ENCODE measurements around the gene FAM53B. TPM values are rescaled to one million over a fixed set of nuclear protein-coding genes. Genes with fewer than 3 reads are reported as not detected.

The FAM53B gene
- total RNA-seq, 2 experiments from 2014 or later, result 56.6 to 58.5 TPM

GRCh38 chr10:124738441-124738840 is 5.7 kb downstream of the FAM53B start:
- TF ChIP-seq CTCF (conservative IDR thresholded peaks at IDR 0.05; ENCODE audit: low read length) (no peak), EZH2phosphoT487 (IDR thresholded peaks at IDR 0.05; ENCODE audit: borderline replicate concordance, low read depth, low read length) (no peak)
- DNase-seq (ENCODE audit: low spot score), result no peak
- H2AFZ ChIP-seq (ENCODE audit: low read length), result no peak overlapping the region
- H3K4me1 ChIP-seq (ENCODE audit: insufficient read depth, low read length, poor library complexity, severe bottlenecking), result peaks cover 82% of the 10 kb centered on the region
- peaks cover 99% of the 10 kb centered on the region for H3K79me2 ChIP-seq (ENCODE audit: insufficient read depth, low read depth, low read length)
- peaks cover 40% of the 10 kb centered on the region for H3K36me3 ChIP-seq (ENCODE audit: insufficient read depth, low read length)
- CTCF ChIA-PET (ENCODE audit: unreplicated experiment), result no interaction called here
- peak overlapping the region; percentile 90 for H3K4me2 ChIP-seq (ENCODE audit: low read length)
- no peaks in the 10 kb centered on the region for H3K9me3 ChIP-seq (ENCODE audit: low read length)
- no peaks in the 10 kb centered on the region for H3K9me2 ChIP-seq (ENCODE audit: insufficient read depth, low read length)
- intact Hi-C loops (cut with micrococcal nuclease; ENCODE audit: unreplicated experiment), result no loop called here
- POLR2A ChIA-PET, result interaction anchor here (0.9 to 3.8 kb wide), 3 partner anchors 8 to 33 kb away, joined by 3 to 29 read pairs (median 7); no protein-coding TSS in a partner anchor
- BruUV-seq (replicated peaks), result no TSS peak
- H3K4me3 ChIP-seq (ENCODE audit: low read depth, low read length, poor library complexity, severe bottlenecking), result peak overlapping the region; percentile 95
- peak overlapping the region; percentile 92 for H3K27ac ChIP-seq (ENCODE audit: low read depth, low read length, poor library complexity, severe bottlenecking)
- H4K20me1 ChIP-seq (ENCODE audit: insufficient read depth, low read length), result peaks cover 8% of the 10 kb centered on the region; the same call in 1 of the 2 replicates

GRCh38 chr10:124737708-124738107 is 6.5 kb downstream of the FAM53B start:
- no peak for DNase-seq (ENCODE audit: low spot score)
- H2AFZ ChIP-seq (ENCODE audit: low read length), result no peak overlapping the region
- H3K4me2 ChIP-seq (ENCODE audit: low read length), result peak overlapping the region; percentile 90
- no peaks in the 10 kb centered on the region for H3K9me2 ChIP-seq (ENCODE audit: insufficient read depth, low read length)
- intact Hi-C loops (cut with micrococcal nuclease; ENCODE audit: unreplicated experiment), result loop anchor here (2.0 kb wide), 1 partner anchor 319 kb away; the partner anchor contains the start of gene OAT
- ChIA-PET POLR2A (interaction anchor here (0.9 kb wide), 1 partner anchor 37 kb away, joined by 3 read pairs; no protein-coding TSS in a partner anchor), CTCF (ENCODE audit: unreplicated experiment) (no interaction called here)
- TF ChIP-seq EZH2phosphoT487 (IDR thresholded peaks at IDR 0.05; ENCODE audit: borderline replicate concordance, low read depth, low read length) (no peak), CTCF (conservative IDR thresholded peaks at IDR 0.05; ENCODE audit: low read length) (no peak)
- H4K20me1 ChIP-seq (ENCODE audit: insufficient read depth, low read length), result peaks cover 8% of the 10 kb centered on the region; the same call in 1 of the 2 replicates
- peaks cover 99% of the 10 kb centered on the region for H3K79me2 ChIP-seq (ENCODE audit: insufficient read depth, low read depth, low read length)
- peaks cover 48% of the 10 kb centered on the region for H3K36me3 ChIP-seq (ENCODE audit: insufficient read depth, low read length)
- H3K4me1 ChIP-seq (ENCODE audit: insufficient read depth, low read length, poor library complexity, severe bottlenecking), result peaks cover 82% of the 10 kb centered on the region
- BruUV-seq (replicated peaks), result no TSS peak
- peak overlapping the region; percentile 95 for H3K4me3 ChIP-seq (ENCODE audit: low read depth, low read length, poor library complexity, severe bottlenecking)
- no peak overlapping the region for H3K27ac ChIP-seq (ENCODE audit: low read depth, low read length, poor library complexity, severe bottlenecking)
- H3K9me3 ChIP-seq (ENCODE audit: low read length), result no peaks in the 10 kb centered on the region

GRCh38 chr10:124737221-124737620 is 7.0 kb downstream of the FAM53B start:
- ChIA-PET POLR2A (interaction anchor here (0.6 to 0.9 kb wide), 2 partner anchors 29 to 36 kb away, joined by 3 to 7 read pairs; no protein-coding TSS in a partner anchor), CTCF (ENCODE audit: unreplicated experiment) (interaction anchor here (0.6 kb wide), 1 partner anchor 196 kb away, joined by 9 read pairs; no protein-coding TSS in a partner anchor)
- no TSS peak for BruUV-seq (replicated peaks)
- Histone ChIP-seq H3K27ac (ENCODE audit: low read depth, low read length, poor library complexity, severe bottlenecking) (no peak overlapping the region), H3K4me1 (ENCODE audit: insufficient read depth, low read length, poor library complexity, severe bottlenecking) (peaks cover 82% of the 10 kb centered on the region), H2AFZ (ENCODE audit: low read length) (no peak overlapping the region), H3K79me2 (ENCODE audit: insufficient read depth, low read depth, low read length) (peaks cover 99% of the 10 kb centered on the region), H3K4me3 (ENCODE audit: low read depth, low read length, poor library complexity, severe bottlenecking) (no peak overlapping the region), H3K4me2 (ENCODE audit: low read length) (peak overlapping the region; percentile 90), H3K9me2 (ENCODE audit: insufficient read depth, low read length) (no peaks in the 10 kb centered on the region), H4K20me1 (ENCODE audit: insufficient read depth, low read length) (peaks cover 8% of the 10 kb centered on the region; the same call in 1 of the 2 replicates), H3K36me3 (ENCODE audit: insufficient read depth, low read length) (peaks cover 53% of the 10 kb centered on the region), H3K9me3 (ENCODE audit: low read length) (no peaks in the 10 kb centered on the region)
- no peak for DNase-seq (ENCODE audit: low spot score)
- no peak for TF ChIP-seq CTCF (conservative IDR thresholded peaks at IDR 0.05; ENCODE audit: low read length)
- no peak for TF ChIP-seq EZH2phosphoT487 (IDR thresholded peaks at IDR 0.05; ENCODE audit: borderline replicate concordance, low read depth, low read length)
- intact Hi-C loops (cut with micrococcal nuclease; ENCODE audit: unreplicated experiment), result loop anchor here (2.0 kb wide), 1 partner anchor 318 kb away; the partner anchor contains the start of gene OAT
